ENCODE data around the gene TRIM40.

Gene TRIM40

GRCh38 chr6:30147096-30147495, 11.2 kb downstream of the TRIM40 start:
- DNase-seq (ENCODE audit: extremely low read depth, low read depth), result no peak
- no peak for TF ChIP-seq CTCF (IDR thresholded peaks at IDR 0.05; ENCODE audit: low read depth, low read length)

- no peak for DNase-seq (ENCODE audit: extremely low read depth, low read depth)
- no peak for TF ChIP-seq CTCF (IDR thresholded peaks at IDR 0.05; ENCODE audit: low read depth, low read length)
Measured at GRCh38 chr6:30149234-30149633, 13.3 kb downstream of the TRIM40 start.

DNA sequence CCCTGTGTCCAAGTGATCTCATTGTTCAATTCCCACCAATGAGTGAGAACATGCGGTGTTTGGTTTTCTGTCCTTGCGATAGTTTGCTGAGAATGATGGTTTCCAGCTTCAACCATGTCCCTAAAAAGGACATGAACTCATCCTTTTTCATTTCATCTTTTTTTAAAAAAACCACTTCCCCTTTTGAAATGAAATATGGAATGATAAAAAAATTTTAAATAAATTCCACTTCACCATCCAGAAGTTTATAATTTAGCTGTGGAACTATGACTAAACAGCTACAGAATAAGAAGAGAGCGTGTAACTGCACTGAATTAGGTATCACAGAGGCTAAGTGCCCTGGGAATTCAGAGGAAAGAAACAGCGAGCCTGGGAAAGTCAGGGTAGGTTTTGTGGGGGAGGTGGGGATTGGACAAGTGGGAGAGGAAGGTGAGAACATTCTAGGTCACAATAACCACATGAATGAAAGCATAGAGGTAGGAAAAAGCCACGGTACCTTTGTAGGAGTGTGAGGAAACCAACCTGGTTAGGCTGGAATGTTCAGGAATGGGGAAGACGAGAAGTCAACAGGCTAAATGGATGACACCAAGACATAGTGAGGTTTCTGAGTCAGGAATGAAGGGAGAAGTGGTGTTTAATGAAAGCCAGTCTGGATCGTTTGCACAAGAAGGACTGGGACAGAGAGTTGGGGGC, 14.1 kb downstream of the TRIM40 start:
- no peak for DNase-seq (ENCODE audit: extremely low read depth, low read depth)
- TF ChIP-seq CTCF (IDR thresholded peaks at IDR 0.05; ENCODE audit: low read depth, low read length), result no peak

GRCh38 chr6:30150671-30151395, 14.9 kb downstream of the TRIM40 start:
- no peak for DNase-seq (ENCODE audit: extremely low read depth, low read depth)
- TF ChIP-seq CTCF (IDR thresholded peaks at IDR 0.05; ENCODE audit: low read depth, low read length), result no peak

- TF ChIP-seq CTCF (IDR thresholded peaks at IDR 0.05; ENCODE audit: low read depth, low read length), result no peak
- no peak for DNase-seq (ENCODE audit: extremely low read depth, low read depth)
Measured at GRCh38 chr6:30151580-30151979, 15.6 kb downstream of the TRIM40 start.

DNA sequence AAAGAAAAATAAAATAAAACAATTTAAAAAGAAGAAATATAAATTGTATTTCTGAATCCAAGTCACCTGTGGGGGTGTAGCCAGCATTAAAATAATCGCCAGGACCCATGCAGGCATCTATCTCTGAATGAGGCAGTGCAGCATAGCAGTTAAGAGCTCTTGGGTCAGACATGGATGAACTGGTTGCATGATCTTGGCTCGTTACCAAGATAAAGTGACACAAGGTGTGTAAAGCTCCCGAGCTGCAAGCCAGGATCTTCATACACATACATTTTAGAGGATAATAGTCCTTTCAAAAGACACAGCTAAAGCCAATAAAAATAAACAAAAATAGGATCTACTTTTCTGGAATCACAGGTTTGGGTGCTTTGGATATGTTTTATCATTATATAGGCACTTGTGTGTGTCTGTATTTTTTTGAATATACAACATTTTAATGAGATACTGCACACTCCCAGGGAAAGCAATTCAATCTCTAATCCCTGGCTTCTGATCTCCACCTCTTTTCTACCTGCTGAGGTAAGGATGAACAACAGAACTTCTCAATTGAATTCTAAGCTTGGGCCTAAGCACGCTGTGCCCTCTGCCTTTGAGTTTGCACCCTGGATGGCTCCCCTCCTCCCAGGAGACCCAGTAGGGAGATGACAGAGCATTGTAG, 16.2 kb downstream of the TRIM40 start:
- TF ChIP-seq CTCF (IDR thresholded peaks at IDR 0.05; ENCODE audit: low read depth, low read length), result no peak
- no peak for DNase-seq (ENCODE audit: extremely low read depth, low read depth)

Measured in AG09319 (cell line).